A549 (cell line): ENCODE data around the gene ETV3. TPM values are rescaled to one million over a fixed set of nuclear protein-coding genes. Genes with fewer than 3 reads are reported as not detected.
"Not testable (repeated sequence)": the region's sequence is repeated elsewhere in the genome, so short reads cannot be mapped to it uniquely, and the experiment has no call there.

Experiments used
- ATAC-seq, 2 experiments: fragments of 200-7000 bp in 1 of 2; fragments of >200 bp in 1 of 2; cut with Nextera tagmentation in 1 of 2; cut with Tn5 transposase in 1 of 2; 3 replicates each; pipeline versions ENCODE4 v1.8.0 to v1.9.1; 2018 to 2020; ENCODE audit warnings: mild to moderate bottlenecking in 1 of 2, moderate library complexity in 1 of 2
- CTCF ChIA-PET: fragments of 300-600 bp; sonication (Branson Sonifier 250); formaldehyde crosslinking; extraction: SDS; loops from one replicate; lab custom pipeline; 2021; ENCODE audit warnings: antibody characterized with exemption, inconsistent platforms; lab: Yijun Ruan, JAX
- POLR2A ChIA-PET: fragments of 350-600 bp; formaldehyde crosslinking; extraction: SDS; loops from one replicate; lab custom pipeline; 2021; ENCODE audit warnings: antibody characterized with exemption, inconsistent platforms; lab: Yijun Ruan, JAX
- DNase-seq, 2 experiments: peaks; one replicate each; pipeline versions ENCODE4 v3.0.0 to v3.0.0-alpha.2; 2011 to 2016; ENCODE audit warnings: low read depth in 1 of 2, low spot score in 1 of 2
- FAIRE-seq: peaks from 2 replicates; lab custom pipeline; 2011; peaks lifted over from hg19 to GRCh38; lab: Jason Lieb, UNC
- H3K27ac ChIP-seq, 2 experiments: fragments of >200 bp; sonication (Bioruptor Twin); formaldehyde crosslinking; 3 replicates each; pipeline ENCODE4 v1.5.1; 2016 to 2017
- H3K4me1 ChIP-seq: fragments of >200 bp; sonication (Bioruptor Twin); formaldehyde crosslinking; 3 replicates; pipeline ENCODE4 v1.6.1; 2016
- H3K4me2 ChIP-seq: fragments of >200 bp; sonication (Bioruptor Twin); formaldehyde crosslinking; 3 replicates; pipeline ENCODE4 v1.6.1; 2016
- H3K4me3 ChIP-seq: fragments of >200 bp; sonication (Bioruptor Twin); formaldehyde crosslinking; 3 replicates; pipeline ENCODE4 v1.5.1; 2016
- H3K9me3 ChIP-seq: fragments of >200 bp; sonication (Bioruptor Twin); formaldehyde crosslinking; 3 replicates; pipeline ENCODE4 v1.6.1; 2016
- CBX8 ChIP-seq: fragments of 200-600 bp; sonication (generic); IDR thresholded peaks from 2 replicates; pipeline ENCODE4 v1.6.1; 2016
- E2F6 ChIP-seq: IDR thresholded peaks from 2 replicates; pipeline ENCODE4 v1.6.1; 2012; ENCODE audit warnings: low read depth, borderline replicate concordance
- EHF ChIP-seq: fragments of 250-450 bp; sonication (Bioruptor Pico); IDR thresholded peaks from 2 replicates; pipeline ENCODE4 v1.5.0; 2020; ENCODE audit warnings: mild to moderate bottlenecking
- EHMT2 ChIP-seq: fragments of 200-600 bp; sonication (generic); IDR thresholded peaks from 2 replicates; pipeline ENCODE4 v1.6.1; 2016; ENCODE audit warnings: antibody characterized with exemption, low read depth, mild to moderate bottlenecking, moderate library complexity
- ESRRA ChIP-seq: fragments of 150-350 bp; IDR thresholded peaks from 2 replicates; pipeline ENCODE4 v1.6.1; 2014; ENCODE audit warnings: mild to moderate bottlenecking, low read length, borderline replicate concordance
- FOSB ChIP-seq: fragments of 250-450 bp; sonication (Bioruptor Pico); IDR thresholded peaks from 2 replicates; pipeline ENCODE4 v1.5.0; 2020; ENCODE audit warnings: mild to moderate bottlenecking, moderate library complexity
- HOXA7 ChIP-seq: fragments of 250-450 bp; sonication (Bioruptor Pico); IDR thresholded peaks from 2 replicates; pipeline ENCODE4 v1.5.0; 2020; ENCODE audit warnings: mild to moderate bottlenecking, moderate library complexity
- JUN ChIP-seq, 2 experiments: fragments of >200 bp; sonication (Bioruptor Twin); formaldehyde crosslinking; IDR thresholded peaks; 2 replicates in 1 of 2; 3 replicates in 1 of 2; pipeline ENCODE4 v1.6.1; 2016 to 2017
- KDM1A ChIP-seq: fragments of 200-600 bp; sonication (generic); IDR thresholded peaks from 2 replicates; pipeline ENCODE4 v1.6.1; 2016; ENCODE audit warnings: low read depth, mild to moderate bottlenecking
- MAX ChIP-seq: IDR thresholded peaks from 2 replicates; pipeline ENCODE4 v1.6.1; 2012
- MYC ChIP-seq: IDR thresholded peaks from 2 replicates; pipeline ENCODE4 v1.6.1; 2012; ENCODE audit warnings: mild to moderate bottlenecking, inconsistent platforms, low read length, improper control_type of control experiment, borderline replicate concordance
- NPAS2 ChIP-seq: fragments of 250-450 bp; sonication (Bioruptor Pico); IDR thresholded peaks from 2 replicates; pipeline ENCODE4 v1.8.0; 2022; ENCODE audit warnings: mild to moderate bottlenecking, moderate library complexity, borderline replicate concordance
- POLR2AphosphoS2 ChIP-seq: conservative IDR thresholded peaks from 2 replicates; pipeline ENCODE4 v1.6.1; 2012; ENCODE audit warnings: low read length, improper control_type of control experiment, inconsistent platforms
- RARB ChIP-seq: fragments of 250-450 bp; sonication (Bioruptor Pico); IDR thresholded peaks from 2 replicates; pipeline ENCODE4 v1.8.0; 2021; ENCODE audit warnings: mild to moderate bottlenecking, moderate library complexity
- RFX5 ChIP-seq: fragments of 450-650 bp; IDR thresholded peaks from 2 replicates; pipeline ENCODE4 v1.7.1; 2014; ENCODE audit warnings: antibody characterized with exemption, mild to moderate bottlenecking, moderate library complexity
- RNF2 ChIP-seq: fragments of 200-600 bp; sonication (generic); IDR thresholded peaks from 2 replicates; pipeline ENCODE4 v1.6.1; 2016; ENCODE audit warnings: low read depth, mild to moderate bottlenecking, antibody characterized with exemption, moderate library complexity, borderline replicate concordance
- SMC3 ChIP-seq: fragments of >200 bp; sonication (Bioruptor Twin); formaldehyde crosslinking; IDR thresholded peaks from 3 replicates; pipeline ENCODE4 v1.6.1; 2018; ENCODE audit warnings: inconsistent platforms
- SREBF2 ChIP-seq: fragments of 450-650 bp; IDR thresholded peaks from 2 replicates; pipeline ENCODE4 v1.6.1; 2014; ENCODE audit warnings: mild to moderate bottlenecking, moderate library complexity
- TFCP2L1 ChIP-seq: fragments of 250-450 bp; sonication (Bioruptor Pico); IDR thresholded peaks from 2 replicates; pipeline ENCODE4 v1.5.0; 2021; ENCODE audit warnings: mild to moderate bottlenecking
- TP53 ChIP-seq: fragments of 250-450 bp; sonication (Bioruptor Pico); IDR thresholded peaks from 2 replicates; pipeline ENCODE4 v1.5.0; 2021; ENCODE audit warnings: mild to moderate bottlenecking, moderate library complexity
- ZC3H11A ChIP-seq: fragments of 450-650 bp; IDR thresholded peaks from 2 replicates; pipeline ENCODE4 v1.6.1; 2014; ENCODE audit warnings: antibody characterized with exemption, mild to moderate bottlenecking
- ZNF302 ChIP-seq: fragments of 250-450 bp; sonication (Bioruptor Pico); IDR thresholded peaks from 2 replicates; pipeline ENCODE4 v1.9.0; 2021; ENCODE audit warnings: inconsistent platforms, mild to moderate bottlenecking, moderate library complexity
- ZSCAN20 ChIP-seq: fragments of 250-450 bp; sonication (Bioruptor Pico); IDR thresholded peaks from 2 replicates; pipeline ENCODE4 v1.8.0; 2022; ENCODE audit warnings: mild to moderate bottlenecking, moderate library complexity
- WGBS: methylation state at CpG from one replicate; pipeline ENCODE4 v1.1.6; 2017; ENCODE audit errors: missing lambda C conversion rate; 5-methylcytosine and 5-hydroxymethylcytosine counted together
- polyA plus RNA-seq, 4 experiments: library from polyadenylated mRNA; depleted of rRNA in 3 of 4; stranded (reverse); fragments of >200 nt; fragmentation: RNase III in 1 of 4; extraction: RNeasy Plus Mini Kit Qiagen cat#74134 plus additional on column Dnase treatment in 1 of 4; gene quantifications; 2 replicates in 3 of 4; 3 replicates in 1 of 4; pipeline ENCODE4 v1.2.3, GENCODE V29; 2011 to 2017

The ETV3 gene
- polyA plus RNA-seq, 2 of the 4 experiments (the other 2 are of a cell fraction), result 11.1 to 14.5 TPM

- no peak for TF ChIP-seq ZNF302 (CRISPR knock-in tag)
- TF ChIP-seq KDM1A, result no peak
- TF ChIP-seq RARB (CRISPR knock-in tag), result no peak
- TF ChIP-seq E2F6, result peak; percentile 47; the same call in 1 of the 2 replicates
- TF ChIP-seq FOSB (CRISPR knock-in tag), result no peak
Observed at GRCh38 chr1:157138220-157139051, at the start of gene ETV3 (continued).

- 48% methylated on average over 8 of the region's 8 CpGs for WGBS
- CTCF ChIA-PET, result interaction anchor here (1.3 to 5.0 kb wide), 5 partner anchors 9 to 304 kb away, joined by 3 to 25 read pairs (median 5); no protein-coding TSS in a partner anchor
- TF ChIP-seq EHMT2 (no peak), ESRRA (no peak), RNF2 (no peak), ZC3H11A (no peak), MYC (no peak), RFX5 (no peak), SREBF2 (no peak), TFCP2L1 (CRISPR knock-in tag) (no peak), MAX (no peak), ZSCAN20 (CRISPR knock-in tag) (no peak), CBX8 (no peak), NPAS2 (CRISPR knock-in tag) (no peak), TP53 (CRISPR knock-in tag) (no peak), EHF (CRISPR knock-in tag) (no peak), JUN (IDR thresholded peaks at IDR 0.05) (no peak), FOSB (CRISPR knock-in tag) (no peak), SMC3 (no peak), HOXA7 (CRISPR knock-in tag) (no peak)
Observed at GRCh38 chr1:157186281-157186992, 48.2 kb upstream of the ETV3 start.

GRCh38 chr1:157183870-157184269, 45.7 kb upstream of the ETV3 start:
- DNase-seq (no peak), FAIRE-seq (no peak), ATAC-seq (no peak)
- POLR2A ChIA-PET, result no interaction called here
- Histone ChIP-seq H3K9me3 (no peaks in the 10 kb centered on the region), H3K4me3 (no peak overlapping the region), H3K27ac (no peak overlapping the region), H3K4me2 (no peak overlapping the region), H3K4me1 (no peaks in the 10 kb centered on the region)
- no peak for TF ChIP-seq POLR2AphosphoS2
- CTCF ChIA-PET, result interaction anchor here (0.7 to 5.0 kb wide), 5 partner anchors 9 to 392 kb away, joined by 3 to 25 read pairs (median 6); no protein-coding TSS in a partner anchor
- WGBS, result 75% methylated on average over 3 of the region's 3 CpGs

More at GRCh38 chr1:157186281-157186992, 48.2 kb upstream of the ETV3 start:
- no peak for DNase-seq
- FAIRE-seq, result no peak
- POLR2A ChIA-PET, result no interaction called here
- Histone ChIP-seq H3K4me2 (no peak overlapping the region), H3K4me3 (no peak overlapping the region), H3K4me1 (no peaks in the 10 kb centered on the region), H3K27ac (no peak overlapping the region), H3K9me3 (no peaks in the 10 kb centered on the region)
- no peak; a peak in 1 of 6 replicates for ATAC-seq

GRCh38 chr1:157182371-157182770, 44.2 kb upstream of the ETV3 start:
- POLR2A ChIA-PET, H3K27ac ChIP-seq, FAIRE-seq, H3K4me2 ChIP-seq, DNase-seq, H3K9me3 ChIP-seq, H3K4me3 ChIP-seq, H3K4me1 ChIP-seq, ATAC-seq: not testable (repeated sequence)
- 61% methylated on average over 5 of the region's 5 CpGs for WGBS
- CTCF ChIA-PET, result interaction anchor here (0.7 to 1.6 kb wide), 3 partner anchors 11 to 313 kb away, joined by 3 to 5 read pairs (median 3); no protein-coding TSS in a partner anchor
